Limb (tissue), 2 donors: ENCODE measurements around the gene MKKS.

Source experiments
- DNase-seq, 2 donors: peaks; one replicate each; pipeline ENCODE4 v3.0.0-alpha.2; 2016; ENCODE audit errors: extremely low spot score in 2 of 2

Gene MKKS

DNA sequence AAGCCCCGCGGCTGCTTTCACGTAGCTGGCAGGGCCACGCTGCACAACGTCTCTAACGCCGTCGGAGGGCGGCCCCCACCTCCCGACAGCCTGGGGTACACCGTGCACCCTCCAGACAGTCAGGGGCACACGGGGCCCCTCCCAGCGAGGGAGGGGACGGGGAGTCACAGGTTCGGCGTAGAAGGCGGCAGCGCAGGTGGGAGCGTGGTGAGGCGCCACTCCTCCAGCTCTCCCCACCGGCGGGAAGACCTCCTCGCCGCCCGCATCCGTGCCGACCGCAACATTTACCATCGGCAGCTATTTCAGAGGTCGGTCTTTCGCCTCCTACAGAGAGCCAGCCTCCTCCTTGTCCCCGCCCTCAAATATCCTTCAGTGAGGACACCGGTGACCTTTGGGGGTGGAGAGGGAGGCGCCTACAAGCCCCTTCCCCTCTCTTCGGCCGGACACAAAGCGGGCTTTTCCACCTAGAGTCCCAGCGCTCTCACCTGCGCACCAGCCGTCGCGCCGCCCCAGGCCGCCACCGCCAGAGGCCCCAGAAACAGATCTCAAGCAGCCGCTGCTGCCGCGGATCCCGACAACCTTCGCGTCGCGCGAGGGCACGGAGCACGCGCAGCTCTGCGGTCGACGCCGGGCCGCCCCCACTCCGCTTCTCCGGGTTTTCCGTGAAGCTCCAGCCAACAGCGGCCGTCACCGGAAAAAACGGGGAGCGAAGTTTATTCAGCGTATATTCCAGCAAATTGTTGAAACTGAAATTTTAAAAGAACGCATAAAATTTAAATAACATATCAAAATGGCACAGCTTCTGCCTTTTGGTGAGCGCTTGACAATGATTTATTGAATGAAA lies at the start of gene MKKS:
TSS of gene MKKS (minus strand) at position 600 of the 844 bp plus-strand sequence. CDS start 20,708 bp downstream, outside the sequence.
- DNase-seq = peak; percentile 93 to 94

DNA sequence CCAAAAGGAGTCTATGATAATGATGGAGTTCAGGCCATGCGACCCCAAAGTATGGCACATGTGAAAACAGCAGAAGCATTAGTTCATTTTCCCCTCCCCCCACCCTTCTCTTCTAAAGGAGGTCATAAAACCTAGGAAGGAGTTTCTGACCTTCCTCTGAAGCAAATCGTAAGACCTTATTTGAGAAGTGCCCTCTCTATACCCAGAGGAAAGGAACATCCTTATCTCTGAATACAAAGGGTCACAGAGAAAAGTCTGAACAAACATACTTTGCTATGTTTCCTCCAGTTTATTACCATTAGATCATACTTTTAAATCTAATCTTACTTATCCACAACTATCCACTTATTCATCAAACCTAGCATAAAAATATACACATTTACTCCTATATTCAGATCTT lies 49.7 kb upstream of the MKKS start:
- DNase-seq = no peak

DNA sequence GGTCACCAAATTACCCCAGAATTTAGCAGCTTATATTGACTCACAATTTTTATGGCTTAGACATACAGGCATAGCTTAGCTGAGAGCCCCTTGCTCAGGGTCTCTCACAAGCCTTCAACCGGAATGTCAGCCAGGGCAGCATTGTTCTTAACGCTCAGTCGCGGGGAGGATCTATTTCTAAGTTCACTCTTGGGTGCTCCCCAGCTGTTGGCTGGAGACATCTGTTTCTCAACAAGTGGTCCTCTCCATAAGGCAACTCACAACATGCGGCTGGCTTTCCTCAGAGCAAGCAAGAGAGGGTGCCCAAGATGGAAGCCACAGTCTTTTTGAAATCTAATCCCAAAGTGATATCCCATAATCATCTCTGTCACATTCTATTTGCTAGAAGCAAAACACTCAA lies 47.7 kb upstream of the MKKS start:
- no peak for DNase-seq

DNA sequence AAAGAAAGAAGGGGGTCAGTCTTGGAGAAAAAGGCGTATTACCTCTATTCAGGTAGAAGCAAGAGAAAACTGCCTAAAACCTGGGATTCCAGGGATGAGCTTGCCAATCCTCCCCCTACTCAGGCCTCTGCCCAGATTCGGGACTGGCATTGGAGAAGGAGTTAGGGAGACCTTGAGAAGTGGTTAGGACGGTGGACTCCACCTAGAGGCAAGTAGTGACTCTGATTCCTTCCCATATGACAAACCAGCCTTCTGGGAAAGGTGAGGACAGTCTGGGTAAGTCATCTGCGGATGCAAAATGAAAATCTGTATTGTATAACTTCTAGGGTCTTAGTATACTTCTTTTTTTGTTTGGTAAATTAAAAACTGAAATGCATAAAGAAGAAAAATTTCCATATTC lies 44.9 kb upstream of the MKKS start:
- no peak for DNase-seq

DNA sequence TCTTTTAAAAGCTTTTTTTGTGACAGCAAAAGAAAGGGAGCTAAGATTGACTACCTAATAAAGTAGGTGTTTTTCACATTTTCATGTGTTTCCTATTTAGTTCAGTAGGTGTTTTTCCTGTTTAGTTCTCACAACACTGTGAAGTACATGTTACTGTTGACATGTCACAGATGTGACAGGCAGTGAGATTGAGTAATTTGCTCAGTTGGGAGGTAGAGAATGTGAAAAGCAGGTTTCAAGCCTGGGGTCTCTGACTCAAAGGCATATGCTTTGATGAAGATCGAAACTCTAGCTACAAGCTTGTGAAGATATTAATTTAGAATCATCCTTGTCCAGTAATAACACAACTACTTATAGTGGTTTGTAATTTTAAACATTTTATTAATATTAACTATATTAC lies 44.2 kb upstream of the MKKS start:
- DNase-seq = no peak

DNA sequence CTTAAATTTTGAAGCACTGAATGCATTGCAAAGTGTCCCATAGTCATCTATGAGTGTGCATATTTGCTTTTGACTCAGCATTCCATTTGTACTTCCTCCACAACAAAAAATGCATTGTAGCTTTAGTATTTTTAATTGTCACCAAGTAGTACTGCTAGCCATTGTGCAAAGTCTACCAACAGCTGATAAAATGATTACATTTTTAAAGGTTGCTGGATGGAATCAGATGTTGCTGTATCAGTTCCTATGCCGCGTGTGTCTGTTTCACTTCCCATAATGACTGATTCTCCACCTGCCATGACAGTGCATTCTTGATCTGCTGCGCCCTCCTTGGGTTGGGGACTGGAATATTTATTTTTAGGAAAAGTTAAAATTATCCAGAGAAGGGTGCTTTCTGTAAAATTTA lies 42.3 kb upstream of the MKKS start:
- no peak for DNase-seq

DNA sequence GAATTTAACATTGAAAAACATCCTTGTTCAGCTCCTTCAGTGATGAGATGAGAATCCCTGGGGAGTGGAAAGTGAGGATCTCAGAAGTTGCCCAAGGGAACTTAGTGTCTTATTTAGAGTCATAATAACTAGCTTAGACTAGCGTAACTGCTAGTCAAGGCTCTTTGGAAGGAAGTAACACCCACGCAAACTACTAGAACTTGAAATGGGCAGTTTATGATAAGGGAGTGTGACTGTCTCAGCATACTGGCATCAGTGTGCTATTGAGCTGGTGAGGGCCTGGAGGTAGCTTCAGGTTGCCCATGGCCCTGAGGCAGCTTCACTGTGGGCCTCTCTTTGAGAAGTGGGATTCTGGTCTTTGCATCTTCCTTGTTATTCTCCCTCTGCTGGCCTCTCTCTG lies 41.2 kb upstream of the MKKS start:
- no peak for DNase-seq

DNA sequence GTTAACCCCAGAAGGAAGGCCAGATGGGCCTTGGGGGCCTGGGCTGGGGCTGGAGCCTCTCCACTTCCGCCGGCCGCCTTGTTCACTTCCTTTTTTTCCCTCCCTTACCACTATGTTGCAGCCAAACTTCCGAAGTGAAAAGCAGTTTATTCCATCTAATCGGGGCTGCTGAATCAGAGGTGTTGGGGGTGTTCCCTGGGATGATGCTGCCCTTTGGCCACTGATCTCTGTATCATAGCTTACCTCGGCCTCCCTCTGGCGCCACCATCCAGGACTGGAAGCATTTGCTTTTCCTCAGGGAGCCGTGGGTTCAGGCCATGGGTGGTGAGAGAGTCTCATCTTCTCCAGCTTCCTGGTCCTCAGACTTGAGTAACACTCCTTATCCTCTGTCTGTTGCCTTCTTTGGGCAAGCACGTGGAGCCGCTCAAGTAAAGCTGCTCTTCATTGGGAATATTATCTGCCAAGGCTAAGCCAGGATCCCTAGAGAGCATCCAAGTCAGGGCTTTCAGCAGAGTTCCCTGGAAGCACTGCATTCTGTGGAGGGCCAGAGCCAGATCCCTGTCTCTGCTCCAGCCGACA lies 40.7 kb upstream of the MKKS start:
- DNase-seq = no peak

DNA sequence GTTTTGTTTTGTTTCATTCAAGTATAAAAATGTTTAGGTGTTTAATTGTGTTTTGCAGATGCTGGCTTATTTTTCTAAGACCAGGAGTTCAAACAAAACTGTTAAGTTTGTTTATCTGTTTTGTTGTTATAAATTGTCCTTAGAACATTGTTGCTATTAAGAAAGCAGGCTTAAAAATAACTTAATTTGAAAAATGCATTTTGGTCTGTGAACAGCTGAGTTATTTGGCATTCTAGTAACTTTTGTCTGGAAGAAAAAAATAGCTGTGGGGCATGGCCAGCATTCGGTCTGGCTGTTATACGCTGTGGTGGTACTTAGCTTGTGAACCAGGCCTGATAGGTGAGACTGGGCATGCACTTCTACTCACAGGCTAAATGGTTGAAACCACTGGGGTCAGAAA lies 38.8 kb upstream of the MKKS start:
- no peak for DNase-seq

DNA sequence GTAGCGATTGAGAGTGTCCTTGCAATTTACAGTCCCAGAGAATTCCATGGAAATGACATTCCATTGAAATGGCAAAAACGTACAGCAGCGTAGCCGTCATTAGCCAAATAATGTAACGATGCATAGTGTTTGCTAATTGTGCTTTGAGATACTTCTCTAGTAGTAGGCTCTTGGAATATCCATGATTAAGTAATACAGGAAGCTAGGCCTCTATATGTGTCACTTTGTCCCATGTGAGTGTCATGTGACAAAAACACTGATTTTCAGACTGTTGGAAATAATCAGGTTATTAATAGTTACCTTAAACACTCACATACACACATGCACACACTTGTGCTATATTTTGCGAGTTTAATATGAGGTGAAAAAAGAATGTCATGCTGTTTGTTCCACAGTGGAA lies 36.3 kb upstream of the MKKS start:
- DNase-seq = no peak

DNA sequence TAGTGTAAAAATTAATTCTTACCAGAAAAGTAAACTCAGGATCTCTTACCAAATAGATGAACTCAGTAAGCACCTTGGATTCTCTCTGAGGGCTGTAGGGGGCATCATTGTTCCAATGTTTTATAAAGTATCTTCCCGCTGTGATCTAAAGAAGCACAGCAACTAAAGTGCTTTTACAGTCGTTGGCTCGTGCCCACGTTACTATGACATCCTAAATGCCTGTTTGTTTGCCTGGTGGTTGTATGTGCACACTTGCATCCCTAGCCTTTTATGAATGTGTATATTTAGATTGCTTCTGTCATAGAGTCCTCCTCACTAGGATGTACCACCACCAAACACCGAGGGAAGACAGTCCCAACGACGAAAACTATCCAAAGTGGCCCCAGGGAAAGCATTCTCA lies 35.6 kb upstream of the MKKS start:
- peak; percentile 54 to 88 for DNase-seq

DNA sequence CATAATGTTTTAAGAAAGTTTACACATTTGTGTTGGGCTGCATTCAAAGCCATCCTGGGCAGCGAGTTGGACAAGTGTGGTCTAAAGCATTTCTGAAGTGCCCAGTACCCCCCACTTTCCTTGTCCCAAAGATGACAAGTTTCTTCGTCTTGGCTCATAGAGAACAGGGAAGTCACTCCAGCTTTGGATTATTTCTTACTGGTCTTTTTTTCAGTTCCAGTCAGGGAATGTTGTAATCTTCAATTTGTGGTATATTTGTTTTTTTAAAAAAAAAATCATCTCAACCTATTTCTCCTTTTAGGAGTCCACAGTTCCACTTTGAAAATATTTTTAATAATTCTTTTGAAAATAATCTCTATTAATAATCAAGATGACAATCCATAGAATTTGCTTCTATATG lies 35.0 kb upstream of the MKKS start:
- no peak for DNase-seq

DNA sequence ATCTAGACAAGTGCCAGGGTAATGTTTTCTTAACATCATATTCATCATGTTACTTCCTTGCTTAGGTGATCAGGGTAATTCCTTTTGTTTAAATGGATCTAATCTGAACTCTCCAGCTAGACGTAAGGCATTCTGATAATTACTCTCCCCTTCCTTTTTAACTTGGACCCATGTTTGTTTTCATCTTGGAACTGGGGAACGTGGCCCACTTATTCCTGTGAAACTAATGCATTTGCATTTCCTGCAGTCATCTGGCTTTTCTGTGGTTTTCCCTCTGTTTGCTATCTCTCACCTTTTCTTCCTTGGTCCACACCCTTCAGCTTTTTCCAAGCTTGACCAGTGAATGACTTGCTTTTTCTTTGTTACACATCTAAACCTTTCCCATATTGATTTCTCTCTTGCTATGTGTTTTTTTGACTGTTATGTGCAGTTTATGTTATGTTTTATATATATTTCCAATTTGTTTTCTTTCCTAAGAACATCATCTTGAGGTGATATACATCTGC lies 34.4 kb upstream of the MKKS start:
- DNase-seq = no peak

DNA sequence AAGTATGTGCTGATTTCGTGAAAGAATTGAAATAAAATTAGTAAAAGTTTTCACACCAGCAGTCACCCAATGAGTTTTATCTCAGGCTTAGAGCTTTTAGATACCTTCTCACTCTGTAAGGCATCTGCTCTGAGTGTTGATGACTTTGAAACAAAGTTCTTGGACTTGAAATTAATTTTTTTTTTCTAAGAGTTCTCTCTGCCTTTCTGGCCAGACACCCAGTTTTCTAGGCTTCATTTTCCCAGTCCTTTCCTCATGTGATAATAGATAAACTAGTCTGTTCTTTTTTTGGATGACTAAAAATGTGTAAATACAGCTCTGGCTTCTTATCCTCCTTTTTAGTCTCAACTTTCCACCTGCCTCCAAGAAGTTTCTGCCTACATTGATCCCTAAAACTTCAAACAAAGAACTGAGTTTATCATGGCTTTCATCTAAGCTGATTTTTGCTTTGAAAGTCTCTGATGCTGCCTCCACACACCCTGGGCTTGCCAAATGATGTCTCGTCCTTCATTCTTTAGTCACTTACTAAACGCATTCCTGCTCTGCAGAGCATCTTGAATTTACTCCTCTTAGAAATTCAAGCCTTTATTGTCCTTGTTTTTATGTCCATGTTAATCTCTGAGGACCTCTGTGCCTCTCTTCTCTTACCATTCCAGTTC lies 33.8 kb upstream of the MKKS start:
- no peak for DNase-seq

DNA sequence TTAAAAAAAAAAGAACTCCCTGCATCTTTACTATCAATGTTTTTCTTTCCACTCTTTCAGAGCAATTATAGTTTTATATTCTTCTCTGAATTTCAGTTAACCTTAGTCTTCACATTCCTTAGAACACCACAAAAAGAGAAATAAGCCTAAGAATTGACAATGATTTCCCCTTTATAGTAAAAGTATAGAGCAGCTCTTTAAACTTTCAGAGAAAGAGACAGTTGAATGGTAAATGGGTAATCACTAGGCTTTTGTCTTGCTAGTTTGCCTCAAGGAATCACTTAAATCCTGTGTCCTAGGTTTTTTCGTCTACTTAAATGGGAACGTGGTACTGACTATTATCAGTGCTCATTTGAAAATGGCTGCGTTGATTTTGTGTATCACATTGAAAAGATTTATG lies 32.8 kb upstream of the MKKS start:
- DNase-seq = no peak

DNA sequence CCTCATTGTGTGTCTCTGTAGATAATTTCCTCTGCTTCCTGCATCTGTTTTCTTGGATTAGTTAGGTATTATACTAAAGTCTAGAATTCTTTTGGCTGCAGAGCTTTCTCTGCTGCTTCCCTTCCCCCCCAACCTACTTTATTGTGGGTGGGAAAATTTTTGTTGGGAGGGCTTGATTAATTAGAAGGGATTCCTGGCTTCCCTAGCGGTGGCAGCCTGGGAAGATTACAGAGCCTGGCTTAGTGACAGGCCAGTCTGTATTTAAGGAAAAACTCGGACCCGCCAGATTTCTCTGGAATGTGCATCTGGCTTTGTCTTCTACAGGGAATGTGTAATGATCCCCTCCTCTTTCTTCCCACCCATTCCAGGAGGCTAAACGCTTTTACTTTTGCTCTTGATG lies 32.3 kb upstream of the MKKS start:
- DNase-seq = peak; percentile 50 to 81

DNA sequence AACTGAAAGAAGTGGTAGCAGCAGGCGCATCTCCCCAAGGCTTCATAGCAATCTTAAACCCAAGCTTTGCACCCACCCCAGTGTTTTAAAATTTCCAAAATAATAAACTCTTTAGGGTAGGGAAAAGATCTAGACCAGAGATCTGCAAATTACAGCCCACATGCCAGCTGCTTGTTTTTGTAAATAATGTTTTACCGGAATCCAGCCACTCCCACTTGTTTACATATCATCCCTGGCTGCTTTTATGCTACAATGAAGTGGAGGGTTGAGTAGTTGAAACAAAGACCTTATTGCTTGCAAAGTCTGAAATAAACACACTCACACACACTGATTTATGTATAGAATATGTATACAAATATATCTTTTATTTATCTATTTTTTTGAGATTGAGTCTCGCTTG lies 31.1 kb upstream of the MKKS start:
- no peak for DNase-seq

DNA sequence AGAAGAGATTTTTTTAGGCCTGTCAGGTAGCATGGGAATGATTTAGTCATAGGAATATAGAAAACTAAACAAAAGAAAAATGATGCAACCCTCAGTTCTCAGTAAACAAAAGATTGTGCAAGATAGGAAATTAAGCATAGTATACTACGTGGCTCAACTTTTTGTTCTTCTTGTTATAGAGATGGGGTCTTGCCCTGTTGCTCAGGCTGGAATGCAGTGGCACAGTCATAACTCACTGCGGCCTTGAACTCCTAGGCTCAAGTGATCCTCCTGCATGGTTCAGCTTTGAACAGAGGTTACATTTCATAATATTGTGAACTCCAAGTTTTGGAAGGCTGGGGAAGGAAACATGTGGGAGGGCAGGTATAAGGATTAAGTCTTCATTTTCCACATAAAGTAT lies 29.6 kb upstream of the MKKS start:
- no peak for DNase-seq

DNA sequence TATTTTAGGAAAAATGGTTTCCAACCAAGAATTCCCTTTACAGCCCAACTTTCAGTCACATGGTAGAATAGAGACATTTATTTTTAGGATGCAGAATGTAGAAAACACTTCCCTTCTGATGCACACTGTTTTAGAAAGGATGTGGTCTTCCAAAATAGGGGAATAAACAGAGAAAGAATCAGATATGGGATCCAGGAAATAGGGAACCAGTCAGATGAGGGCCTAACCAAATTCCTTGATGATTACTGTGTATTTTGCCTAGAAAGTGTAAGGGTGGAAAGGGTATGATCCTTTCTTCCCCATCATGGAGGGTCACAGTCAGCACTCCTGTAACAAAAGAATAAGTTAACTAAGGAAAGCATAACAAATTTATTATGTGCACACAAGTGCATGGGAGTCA lies 28.5 kb upstream of the MKKS start:
- no peak for DNase-seq

DNA sequence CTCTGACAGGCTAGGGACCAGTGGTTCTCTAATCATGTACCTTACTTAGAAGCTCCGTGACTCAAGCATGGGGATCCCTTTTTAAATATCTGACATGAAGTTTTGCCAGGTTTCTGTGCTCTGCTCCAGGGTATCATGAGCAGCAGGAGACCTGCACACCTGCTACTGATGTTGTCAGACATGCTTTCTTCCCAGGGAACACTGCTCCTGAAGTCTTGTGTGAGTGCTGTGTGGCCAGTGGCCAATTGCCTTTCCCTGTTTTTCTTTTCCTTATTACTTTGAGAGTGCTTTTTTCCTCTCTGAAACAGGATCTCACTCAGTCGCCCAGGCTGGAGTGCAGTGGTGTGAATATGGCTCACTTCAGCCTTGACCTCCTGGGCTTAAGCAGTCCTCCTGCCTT lies 27.5 kb upstream of the MKKS start:
- DNase-seq = no peak

DNA sequence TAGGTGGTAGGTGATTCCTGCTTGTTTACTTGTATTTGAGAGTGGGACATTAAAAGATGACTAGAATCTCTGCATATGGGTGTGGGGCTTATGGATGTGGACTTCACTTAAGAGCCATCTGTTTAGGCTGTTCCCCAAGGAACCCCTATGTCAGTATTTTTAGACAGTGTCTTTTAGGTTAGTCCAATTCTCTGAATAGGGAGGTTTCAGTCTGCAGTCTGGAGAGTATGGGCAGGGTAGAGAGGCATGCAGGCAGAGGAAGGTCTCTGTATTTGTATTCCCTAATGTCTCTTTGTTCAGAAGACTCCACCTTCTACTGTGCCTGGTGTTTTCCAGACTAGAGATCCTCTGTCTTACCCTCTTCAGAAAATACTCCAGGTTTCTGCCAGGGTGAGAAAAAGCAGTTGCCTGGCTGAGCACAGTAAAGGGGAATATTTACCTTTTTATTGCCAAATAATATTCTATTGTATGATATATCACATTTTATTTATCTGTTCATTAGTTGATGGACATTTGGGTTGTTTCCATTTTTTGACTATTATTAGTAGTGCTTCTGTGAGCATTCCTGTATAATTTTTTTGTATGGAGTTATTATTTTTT lies 20.2 kb upstream of the MKKS start:
- DNase-seq = no peak

DNA sequence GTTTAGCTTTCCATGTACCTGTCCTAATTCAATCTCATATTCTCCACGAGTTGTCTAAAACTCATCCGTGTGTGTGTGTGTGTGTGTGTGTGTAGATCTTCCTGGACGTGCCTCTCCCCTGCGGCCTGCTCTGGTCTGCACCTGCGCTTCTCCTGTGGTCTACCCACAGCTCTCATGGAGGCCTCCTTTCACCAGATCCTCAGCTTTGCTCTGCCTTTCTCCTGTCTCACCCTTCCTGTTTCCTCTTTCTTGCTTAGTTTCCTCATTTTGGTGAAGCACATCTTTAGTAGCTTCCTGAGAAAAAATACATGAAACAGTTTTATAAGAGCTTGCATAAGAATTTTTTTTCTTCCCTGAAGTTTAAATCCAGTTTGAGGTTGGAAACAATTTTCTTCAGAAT lies 19.2 kb upstream of the MKKS start:
- no peak for DNase-seq
